Endothelial cell (in vitro differentiated cells): Measurements from ENCODE around the gene RPS6KA2. TPM values are rescaled to one million over a fixed set of nuclear protein-coding genes. Genes with fewer than 3 reads are reported as not detected.
A peak's percentile ranks its signal among the peaks of the same experiment; 100 is the strongest.

ENCODE experiments used
- DNase-seq: peaks from one replicate; pipeline ENCODE4 v3.0.0; 2021; ENCODE audit warnings: low spot score
- H3K27ac Mint-ChIP-seq: one replicate; pipeline ENCODE4 v1.8.0; 2021; ENCODE audit warnings: mixed read lengths, inconsistent platforms; ENCODE audit not compliant: unreplicated experiment
- H3K27me3 Mint-ChIP-seq: one replicate; pipeline ENCODE4 v1.8.0; 2021; ENCODE audit warnings: mild to moderate bottlenecking, moderate library complexity, mixed read lengths, inconsistent platforms; ENCODE audit not compliant: unreplicated experiment
- H3K36me3 Mint-ChIP-seq: one replicate; pipeline ENCODE4 v1.8.0; 2021; ENCODE audit warnings: mild to moderate bottlenecking, low read depth, mixed read lengths, inconsistent platforms; ENCODE audit not compliant: unreplicated experiment
- H3K4me1 Mint-ChIP-seq: one replicate; pipeline ENCODE4 v1.8.0; 2021; ENCODE audit warnings: mild to moderate bottlenecking, mixed read lengths, inconsistent platforms; ENCODE audit not compliant: unreplicated experiment
- H3K4me3 Mint-ChIP-seq: one replicate; pipeline ENCODE4 v1.8.0; 2021; ENCODE audit warnings: mild to moderate bottlenecking, mixed read lengths, inconsistent platforms; ENCODE audit not compliant: unreplicated experiment
- H3K9me3 Mint-ChIP-seq: one replicate; pipeline ENCODE4 v1.8.0; 2021; ENCODE audit warnings: mixed read lengths, inconsistent platforms; ENCODE audit not compliant: unreplicated experiment
- total RNA-seq: library from RNA; stranded (reverse); fragmentation: NEBNext Ultra II Directional; extraction: Animal tissue kit (Norgen Biotek cat#: 25700); gene quantifications from one replicate; pipeline ENCODE4 v1.2.1, GENCODE V29; 2021; ENCODE audit not compliant: unreplicated experiment
- TF ChIP-seq, protein P1 (sequence below): fragments of 200-600 bp; sonication (generic); IDR thresholded peaks from one replicate; pipeline ENCODE4 v1.5.0; 2021; ENCODE audit warnings: antibody characterized with exemption; ENCODE audit not compliant: unreplicated experiment

The RPS6KA2 gene
- total RNA-seq, 1 donor from 2014 or later, result 105 TPM

DNA sequence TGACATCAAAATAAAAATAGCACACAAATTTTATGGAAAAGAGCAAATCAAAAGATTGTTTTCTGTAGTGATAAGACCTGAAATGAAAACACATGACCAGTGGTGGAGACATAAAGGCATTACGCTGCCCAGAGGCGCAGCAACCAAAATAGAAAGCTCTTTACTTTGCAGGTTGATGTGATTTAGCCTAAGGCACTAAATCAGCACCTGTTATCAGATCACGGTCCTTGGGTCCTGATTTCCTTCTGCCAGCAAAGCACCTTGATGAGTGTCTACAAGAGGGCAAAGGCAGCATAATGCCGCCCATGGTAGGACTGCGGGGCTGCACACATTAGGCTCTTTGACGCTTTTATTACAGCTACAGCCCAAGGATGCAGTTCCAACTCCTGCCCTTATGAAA lies 21.3 kb downstream of the RPS6KA2 start:
- no peak overlapping the region for H3K4me3 Mint-ChIP-seq
- H3K27me3 Mint-ChIP-seq, result peaks cover 5% of the 10 kb centered on the region
- TF ChIP-seq, protein P1, sequence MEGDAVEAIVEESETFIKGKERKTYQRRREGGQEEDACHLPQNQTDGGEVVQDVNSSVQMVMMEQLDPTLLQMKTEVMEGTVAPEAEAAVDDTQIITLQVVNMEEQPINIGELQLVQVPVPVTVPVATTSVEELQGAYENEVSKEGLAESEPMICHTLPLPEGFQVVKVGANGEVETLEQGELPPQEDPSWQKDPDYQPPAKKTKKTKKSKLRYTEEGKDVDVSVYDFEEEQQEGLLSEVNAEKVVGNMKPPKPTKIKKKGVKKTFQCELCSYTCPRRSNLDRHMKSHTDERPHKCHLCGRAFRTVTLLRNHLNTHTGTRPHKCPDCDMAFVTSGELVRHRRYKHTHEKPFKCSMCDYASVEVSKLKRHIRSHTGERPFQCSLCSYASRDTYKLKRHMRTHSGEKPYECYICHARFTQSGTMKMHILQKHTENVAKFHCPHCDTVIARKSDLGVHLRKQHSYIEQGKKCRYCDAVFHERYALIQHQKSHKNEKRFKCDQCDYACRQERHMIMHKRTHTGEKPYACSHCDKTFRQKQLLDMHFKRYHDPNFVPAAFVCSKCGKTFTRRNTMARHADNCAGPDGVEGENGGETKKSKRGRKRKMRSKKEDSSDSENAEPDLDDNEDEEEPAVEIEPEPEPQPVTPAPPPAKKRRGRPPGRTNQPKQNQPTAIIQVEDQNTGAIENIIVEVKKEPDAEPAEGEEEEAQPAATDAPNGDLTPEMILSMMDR, result no peak
- H3K27ac Mint-ChIP-seq, result no peak overlapping the region
- H3K36me3 Mint-ChIP-seq, result peaks cover 19% of the 10 kb centered on the region
- DNase-seq, result no peak
- peaks cover 47% of the 10 kb centered on the region for H3K4me1 Mint-ChIP-seq
- H3K9me3 Mint-ChIP-seq, result no peaks in the 10 kb centered on the region

DNA sequence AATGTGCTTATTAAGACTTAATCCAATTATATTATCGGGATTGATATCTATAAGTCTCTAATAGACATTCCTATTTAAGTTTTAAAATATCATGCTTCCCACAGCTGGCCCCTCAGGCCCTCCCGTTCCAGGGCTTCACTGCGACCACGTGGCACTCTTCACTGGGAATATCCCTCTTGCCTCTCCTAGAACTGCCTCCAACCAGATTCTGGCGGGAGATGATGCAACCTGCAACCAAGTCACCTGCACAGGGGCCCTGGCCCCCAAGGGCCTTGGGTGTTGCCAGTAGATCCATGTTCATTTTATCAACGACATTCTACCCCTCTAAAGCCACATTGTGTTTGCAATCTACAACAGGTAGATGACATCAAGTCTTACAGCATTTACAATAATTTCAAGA lies 22.1 kb downstream of the RPS6KA2 start:
- peaks cover 46% of the 10 kb centered on the region for H3K4me1 Mint-ChIP-seq
- H3K36me3 Mint-ChIP-seq, result peaks cover 19% of the 10 kb centered on the region
- H3K9me3 Mint-ChIP-seq, result no peaks in the 10 kb centered on the region
- peak overlapping the region; percentile 52 for H3K27ac Mint-ChIP-seq
- TF ChIP-seq, protein P1, result no peak
- H3K27me3 Mint-ChIP-seq, result peaks cover 4% of the 10 kb centered on the region
- no peak for DNase-seq
- no peak overlapping the region for H3K4me3 Mint-ChIP-seq

DNA sequence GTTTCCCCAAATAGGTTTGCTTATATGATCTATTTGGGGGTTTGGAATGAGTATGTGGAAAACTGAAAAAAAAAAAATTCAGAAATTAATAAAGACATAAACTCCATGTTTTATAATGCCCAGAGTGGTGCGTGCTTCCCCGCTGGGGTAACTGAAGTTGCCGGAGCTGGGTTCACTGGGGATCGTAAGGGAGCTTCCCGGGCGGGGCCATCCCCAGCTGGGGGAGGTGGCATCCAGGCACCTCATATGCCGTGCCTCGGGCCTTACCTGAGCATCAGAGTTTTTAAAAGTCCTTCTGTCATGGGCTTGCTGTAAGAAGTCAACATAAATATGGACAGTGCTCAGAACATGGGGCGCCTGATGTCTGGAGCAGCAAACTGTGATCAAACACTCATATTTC lies 22.7 kb downstream of the RPS6KA2 start:
- no peak for DNase-seq
- no peaks in the 10 kb centered on the region for H3K9me3 Mint-ChIP-seq
- H3K4me1 Mint-ChIP-seq, result peaks cover 50% of the 10 kb centered on the region
- TF ChIP-seq, protein P1, result no peak
- no peak overlapping the region for H3K4me3 Mint-ChIP-seq
- H3K36me3 Mint-ChIP-seq, result peaks cover 20% of the 10 kb centered on the region
- H3K27me3 Mint-ChIP-seq, result peaks cover 3% of the 10 kb centered on the region
- H3K27ac Mint-ChIP-seq, result no peak overlapping the region

DNA sequence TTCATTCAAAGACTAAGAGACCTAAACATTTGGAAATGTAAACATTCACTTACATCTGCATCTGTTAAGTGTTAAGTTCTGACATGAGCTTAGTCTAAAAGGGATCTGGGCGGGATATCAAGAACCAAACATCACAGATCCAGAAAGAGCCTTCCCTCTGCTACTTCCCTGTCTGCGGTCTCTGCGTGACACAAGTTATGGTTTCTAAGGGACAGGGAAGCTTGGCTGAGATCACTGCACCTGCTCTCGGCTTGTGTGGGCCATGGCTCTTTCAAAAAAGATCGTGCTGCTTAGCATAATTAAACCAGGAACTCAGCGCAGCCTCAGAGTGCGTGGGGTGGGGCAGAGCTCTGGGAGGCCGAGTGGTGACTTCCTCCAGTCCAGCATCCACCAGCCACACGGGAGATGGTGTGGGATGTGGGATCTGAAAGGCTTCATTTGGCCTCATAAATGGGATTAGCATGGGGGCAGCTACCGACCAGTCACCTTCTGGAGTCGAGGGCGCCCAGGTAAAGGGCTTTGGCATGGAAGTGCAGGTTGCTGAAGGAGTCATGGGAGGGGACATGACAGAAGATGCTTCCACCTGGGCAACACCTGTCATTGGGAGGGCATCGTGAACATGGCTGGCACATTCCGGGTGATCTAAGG lies 23.9 kb downstream of the RPS6KA2 start:
- Mint-ChIP-seq H3K4me3 (peak overlapping the region; percentile 53), H3K9me3 (no peaks in the 10 kb centered on the region), H3K27ac (no peak overlapping the region), H3K4me1 (peaks cover 50% of the 10 kb centered on the region), H3K27me3 (no peaks in the 10 kb centered on the region), H3K36me3 (peaks cover 29% of the 10 kb centered on the region)
- TF ChIP-seq, protein P1, result no peak
- no peak for DNase-seq

DNA sequence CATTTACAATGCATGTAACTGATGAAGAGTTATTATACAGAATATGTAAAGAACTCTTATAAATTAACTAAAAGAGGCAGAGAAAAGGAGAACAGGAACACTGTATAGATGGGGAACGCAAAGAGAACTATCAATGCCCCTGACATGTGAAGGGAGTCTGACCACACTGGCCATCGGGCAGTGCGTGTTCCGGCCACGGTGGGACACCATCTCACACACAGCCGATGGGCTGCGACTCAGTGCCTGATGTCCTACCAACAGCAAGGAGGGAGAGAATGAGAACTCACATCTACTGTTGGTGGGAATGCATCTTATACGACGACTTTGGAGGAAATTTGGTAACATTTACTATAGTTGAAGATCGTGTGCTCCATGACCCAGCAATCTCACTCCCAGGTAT lies 25.1 kb downstream of the RPS6KA2 start:
- Mint-ChIP-seq H3K9me3 (no peaks in the 10 kb centered on the region), H3K4me1 (peaks cover 52% of the 10 kb centered on the region), H3K27me3 (no peaks in the 10 kb centered on the region), H3K27ac (no peak overlapping the region), H3K36me3 (peaks cover 38% of the 10 kb centered on the region), H3K4me3 (no peak overlapping the region)
- DNase-seq, result no peak
- TF ChIP-seq, protein P1, result no peak
